Neural progenitor cell (in vitro differentiated cells): ENCODE results near the gene CENPC. TPM values are rescaled to one million over a fixed set of nuclear protein-coding genes. Genes with fewer than 3 reads are reported as not detected.

Experiments
- DNase-seq: peaks from one replicate; pipeline ENCODE4 v3.0.0-alpha.2; 2016; ENCODE audit warnings: low spot score
- H2AFZ ChIP-seq: fragments of 200-600 bp; sonication (generic); replicated peaks from 2 replicates; pipeline ENCODE4 v1.6.1; 2016; ENCODE audit warnings: antibody characterized with exemption
- H3F3A ChIP-seq: fragments of 200-600 bp; sonication (generic); 2 replicates; pipeline ENCODE4 v1.6.1; 2016; ENCODE audit warnings: antibody characterized with exemption, low read depth
- H3K27ac ChIP-seq: fragments of 200-600 bp; sonication (generic); 2 replicates; pipeline ENCODE4 v1.5.1; 2016; ENCODE audit warnings: mild to moderate bottlenecking
- H3K27me3 ChIP-seq: fragments of 200-600 bp; sonication (generic); 2 replicates; pipeline ENCODE4 v1.6.1; 2016; ENCODE audit warnings: mild to moderate bottlenecking, moderate library complexity
- H3K36me3 ChIP-seq: fragments of 200-600 bp; sonication (generic); 2 replicates; pipeline ENCODE4 v1.5.1; 2016
- H3K4me1 ChIP-seq: fragments of 200-600 bp; sonication (generic); 2 replicates; pipeline ENCODE4 v1.6.1; 2016; ENCODE audit warnings: mixed run types
- H3K4me2 ChIP-seq: fragments of 200-600 bp; sonication (generic); 2 replicates; pipeline ENCODE4 v1.6.1; 2016
- H3K4me3 ChIP-seq: fragments of 200-600 bp; sonication (generic); 2 replicates; pipeline ENCODE4 v1.5.1; 2016
- H3K79me2 ChIP-seq: fragments of 200-600 bp; sonication (generic); 2 replicates; pipeline ENCODE4 v1.6.1; 2016; ENCODE audit warnings: low read depth
- H3K9ac ChIP-seq: fragments of 200-600 bp; sonication (generic); 2 replicates; pipeline ENCODE4 v1.6.1; 2016
- H3K9me3 ChIP-seq: fragments of 200-600 bp; sonication (generic); 2 replicates; pipeline ENCODE4 v1.5.1; 2016; ENCODE audit warnings: low read depth
- H4K20me1 ChIP-seq: fragments of 200-600 bp; sonication (generic); 2 replicates; pipeline ENCODE4 v1.6.1; 2016; ENCODE audit warnings: low read depth
- H3K27ac Mint-ChIP-seq: 3 replicates; pipeline ENCODE4 v1.8.0; 2021; ENCODE audit warnings: mixed read lengths
- H3K27me3 Mint-ChIP-seq: 2 replicates; pipeline ENCODE4 v1.8.0; 2022; ENCODE audit warnings: low read depth, mild to moderate bottlenecking, inconsistent platforms, moderate library complexity, mixed read lengths; ENCODE audit not compliant: insufficient read depth
- H3K36me3 Mint-ChIP-seq: 3 replicates; pipeline ENCODE4 v1.8.0; 2021; ENCODE audit warnings: mixed read lengths
- H3K4me1 Mint-ChIP-seq: 3 replicates; pipeline ENCODE4 v1.8.0; 2021; ENCODE audit warnings: mixed read lengths
- H3K4me3 Mint-ChIP-seq: 3 replicates; pipeline ENCODE4 v1.8.0; 2021; ENCODE audit warnings: mild to moderate bottlenecking, moderate library complexity, mixed read lengths
- H3K9me3 Mint-ChIP-seq: 3 replicates; pipeline ENCODE4 v1.8.0; 2020; ENCODE audit warnings: mixed read lengths
- EZH2 ChIP-seq: fragments of 200-600 bp; sonication (generic); IDR thresholded peaks from 2 replicates; pipeline ENCODE4 v1.6.1; 2017; ENCODE audit warnings: antibody characterized with exemption, mild to moderate bottlenecking, moderate library complexity
- EZH2phosphoT487 ChIP-seq: fragments of 200-600 bp; sonication (generic); IDR thresholded peaks from 2 replicates; pipeline ENCODE4 v1.6.1; 2017; ENCODE audit warnings: antibody characterized with exemption
- total RNA-seq: library from RNA; depleted of rRNA; stranded (reverse); fragments of >200 nt; gene quantifications from 2 replicates; pipeline ENCODE4 v1.2.3, GENCODE V29; 2015; ENCODE audit warnings: low replicate concordance
- TF ChIP-seq, protein P1 (sequence below): fragments of 200-600 bp; sonication (generic); IDR thresholded peaks from 2 replicates; pipeline ENCODE4 v1.5.1; 2017; ENCODE audit warnings: antibody characterized with exemption, mild to moderate bottlenecking

CENPC gene
- total RNA-seq, 1 donor from 2014 or later: 85.2 TPM

DNA sequence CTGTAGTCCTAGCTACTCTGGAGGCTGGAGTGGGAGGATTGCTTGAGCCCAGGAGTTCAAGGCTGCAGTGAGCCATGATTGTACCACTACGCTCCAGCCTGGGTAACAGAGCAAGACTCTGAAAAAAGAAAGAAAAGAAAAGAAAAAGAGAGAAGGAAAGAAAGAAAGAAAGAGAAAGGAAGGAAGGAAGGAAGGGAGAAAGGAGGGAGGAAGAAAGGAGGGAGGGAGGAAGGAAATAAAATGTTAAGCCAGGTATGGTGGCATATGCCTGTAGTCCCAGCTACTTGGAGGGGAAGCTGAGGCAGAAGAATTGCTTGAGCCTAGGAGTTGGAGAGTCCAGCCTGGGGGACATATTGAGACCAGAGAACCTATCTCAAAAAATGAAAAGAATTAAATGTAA is 25.2 kb upstream of the CENPC start:
- H3K4me3 ChIP-seq: no peak overlapping the region
- Mint-ChIP-seq H3K9me3 (no peaks in the 10 kb centered on the region), H3K4me1 (no peaks in the 10 kb centered on the region), H3K36me3 (no peaks in the 10 kb centered on the region), H3K27me3 (no peaks in the 10 kb centered on the region), H3K4me3 (no peak overlapping the region), H3K27ac (no peak overlapping the region)
- H3K9ac ChIP-seq: no peak overlapping the region
- no peaks in the 10 kb centered on the region for H3K36me3 ChIP-seq
- H3F3A ChIP-seq: no peaks in the 10 kb centered on the region
- no peak overlapping the region for H3K27ac ChIP-seq
- H3K9me3 ChIP-seq: no peaks in the 10 kb centered on the region
- no peaks in the 10 kb centered on the region for H3K79me2 ChIP-seq
- no peak overlapping the region for H3K4me2 ChIP-seq
- no peaks in the 10 kb centered on the region for H4K20me1 ChIP-seq
- H3K27me3 ChIP-seq: no peaks in the 10 kb centered on the region
- DNase-seq: no peak
- H3K4me1 ChIP-seq: no peaks in the 10 kb centered on the region
- TF ChIP-seq, protein P1, sequence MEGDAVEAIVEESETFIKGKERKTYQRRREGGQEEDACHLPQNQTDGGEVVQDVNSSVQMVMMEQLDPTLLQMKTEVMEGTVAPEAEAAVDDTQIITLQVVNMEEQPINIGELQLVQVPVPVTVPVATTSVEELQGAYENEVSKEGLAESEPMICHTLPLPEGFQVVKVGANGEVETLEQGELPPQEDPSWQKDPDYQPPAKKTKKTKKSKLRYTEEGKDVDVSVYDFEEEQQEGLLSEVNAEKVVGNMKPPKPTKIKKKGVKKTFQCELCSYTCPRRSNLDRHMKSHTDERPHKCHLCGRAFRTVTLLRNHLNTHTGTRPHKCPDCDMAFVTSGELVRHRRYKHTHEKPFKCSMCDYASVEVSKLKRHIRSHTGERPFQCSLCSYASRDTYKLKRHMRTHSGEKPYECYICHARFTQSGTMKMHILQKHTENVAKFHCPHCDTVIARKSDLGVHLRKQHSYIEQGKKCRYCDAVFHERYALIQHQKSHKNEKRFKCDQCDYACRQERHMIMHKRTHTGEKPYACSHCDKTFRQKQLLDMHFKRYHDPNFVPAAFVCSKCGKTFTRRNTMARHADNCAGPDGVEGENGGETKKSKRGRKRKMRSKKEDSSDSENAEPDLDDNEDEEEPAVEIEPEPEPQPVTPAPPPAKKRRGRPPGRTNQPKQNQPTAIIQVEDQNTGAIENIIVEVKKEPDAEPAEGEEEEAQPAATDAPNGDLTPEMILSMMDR: no peak
- TF ChIP-seq EZH2phosphoT487 (no peak), EZH2 (no peak)
- no peak overlapping the region for H2AFZ ChIP-seq

GRCh38 chr4:67568820-67569219 is 23.5 kb upstream of the CENPC start:
- H2AFZ ChIP-seq: no peak overlapping the region
- no peaks in the 10 kb centered on the region for H3K9me3 ChIP-seq
- H3K27me3 ChIP-seq: no peaks in the 10 kb centered on the region
- no peaks in the 10 kb centered on the region for H3K79me2 ChIP-seq
- no peaks in the 10 kb centered on the region for H3K4me1 ChIP-seq
- no peaks in the 10 kb centered on the region for H3K36me3 ChIP-seq
- no peak overlapping the region for H3K4me3 Mint-ChIP-seq
- no peak overlapping the region for H3K27ac Mint-ChIP-seq
- H3K4me2 ChIP-seq: no peak overlapping the region
- H3K4me3 ChIP-seq: no peak overlapping the region
- no peaks in the 10 kb centered on the region for H3K9me3 Mint-ChIP-seq
- H3K4me1 Mint-ChIP-seq: no peaks in the 10 kb centered on the region
- no peak overlapping the region for H3K9ac ChIP-seq
- H3K36me3 Mint-ChIP-seq: no peaks in the 10 kb centered on the region
- H3F3A ChIP-seq: no peaks in the 10 kb centered on the region
- no peak overlapping the region for H3K27ac ChIP-seq
- H4K20me1 ChIP-seq: no peaks in the 10 kb centered on the region
- no peak for TF ChIP-seq EZH2
- TF ChIP-seq, protein P1: no peak
- no peak for TF ChIP-seq EZH2phosphoT487
- no peak for DNase-seq
- H3K27me3 Mint-ChIP-seq: no peaks in the 10 kb centered on the region

- no peaks in the 10 kb centered on the region for H4K20me1 ChIP-seq
- no peaks in the 10 kb centered on the region for H3K36me3 Mint-ChIP-seq
- TF ChIP-seq, protein P1: no peak
- TF ChIP-seq EZH2phosphoT487 (no peak), EZH2 (no peak)
Measured at GRCh38 chr4:67566335-67566734, 21.0 kb upstream of the CENPC start.

More at GRCh38 chr4:67566335-67566734, 21.0 kb upstream of the CENPC start:
- Mint-ChIP-seq H3K9me3 (no peaks in the 10 kb centered on the region), H3K4me3 (no peak overlapping the region), H3K27ac (no peak overlapping the region), H3K27me3 (peaks cover 3% of the 10 kb centered on the region), H3K4me1 (no peaks in the 10 kb centered on the region)
- Histone ChIP-seq H3K79me2 (no peaks in the 10 kb centered on the region), H3K27me3 (no peaks in the 10 kb centered on the region), H3K9me3 (no peaks in the 10 kb centered on the region), H2AFZ (peak overlapping the region; percentile 26), H3K9ac (no peak overlapping the region), H3K36me3 (no peaks in the 10 kb centered on the region), H3F3A (no peaks in the 10 kb centered on the region), H3K27ac (no peak overlapping the region), H3K4me1 (no peaks in the 10 kb centered on the region), H3K4me3 (no peak overlapping the region), H3K4me2 (no peak overlapping the region)
- no peak for DNase-seq
